HepG2 (cell line): ENCODE data around the gene KLHL35. TPM values are rescaled to one million over a fixed set of nuclear protein-coding genes. Genes with fewer than 3 reads are reported as not detected.

Source experiments
- ARID5B ChIP-seq: IDR thresholded peaks from 2 replicates; pipeline ENCODE4 v1.4.0; 2020; ENCODE audit warnings: mild to moderate bottlenecking, missing genetic modification reagents
- BRF2 ChIP-seq: sonication (generic); formaldehyde crosslinking; IDR thresholded peaks from 2 replicates; pipeline ENCODE4 v1.8.1; 2022; ENCODE audit warnings: mild to moderate bottlenecking, missing genetic modification reagents
- CENPBD1 ChIP-seq: sonication (generic); formaldehyde crosslinking; IDR thresholded peaks from 2 replicates; pipeline ENCODE4 v1.8.0; 2022; ENCODE audit warnings: missing genetic modification reagents, low read depth, mild to moderate bottlenecking, borderline replicate concordance
- GLMP ChIP-seq: sonication (generic); formaldehyde crosslinking; IDR thresholded peaks from 2 replicates; pipeline ENCODE4 v1.9.0; 2021; ENCODE audit warnings: missing genetic modification reagents, mild to moderate bottlenecking, borderline replicate concordance
- IKZF5 ChIP-seq: IDR thresholded peaks from 2 replicates; pipeline ENCODE4 v1.6.1; 2018; ENCODE audit warnings: missing genetic modification reagents, mild to moderate bottlenecking, missing compliant biosample characterization
- KDM3A ChIP-seq: IDR thresholded peaks from 2 replicates; pipeline ENCODE4 v1.6.1; 2018; ENCODE audit warnings: low read depth, missing compliant biosample characterization
- LBX2 ChIP-seq: sonication (generic); formaldehyde crosslinking; IDR thresholded peaks from 2 replicates; pipeline ENCODE4 v1.5.0; 2020; ENCODE audit warnings: missing genetic modification reagents, mild to moderate bottlenecking, borderline replicate concordance
- MIER2 ChIP-seq: IDR thresholded peaks from 2 replicates; pipeline ENCODE4 v1.6.1; 2016; ENCODE audit warnings: missing biosample characterization, missing genetic modification reagents
- NR2F2 ChIP-seq: IDR thresholded peaks from 2 replicates; pipeline ENCODE4 v1.6.1; 2012; ENCODE audit warnings: low read depth, inconsistent platforms, borderline replicate concordance
- RORA ChIP-seq: sonication (generic); formaldehyde crosslinking; IDR thresholded peaks from 2 replicates; pipeline ENCODE4 v1.5.0; 2020; ENCODE audit warnings: mild to moderate bottlenecking, missing genetic modification reagents, moderate library complexity
- ZBTB26 ChIP-seq: IDR thresholded peaks from 2 replicates; pipeline ENCODE4 v1.6.1; 2016; ENCODE audit warnings: missing compliant biosample characterization, missing genetic modification reagents, borderline replicate concordance
- ZIK1 ChIP-seq: sonication (generic); formaldehyde crosslinking; IDR thresholded peaks from 2 replicates; pipeline ENCODE4 v1.5.0; 2020; ENCODE audit warnings: mild to moderate bottlenecking, low read depth, missing genetic modification reagents, borderline replicate concordance
- ZNF557 ChIP-seq: sonication (generic); formaldehyde crosslinking; IDR thresholded peaks from 2 replicates; pipeline ENCODE4 v1.4.0; 2020; ENCODE audit warnings: missing genetic modification reagents
- ZNF574 ChIP-seq: sonication (generic); formaldehyde crosslinking; IDR thresholded peaks from 2 replicates; pipeline ENCODE4 v1.4.0; 2020; ENCODE audit warnings: missing genetic modification reagents
- polyA plus RNA-seq, 8 experiments: library from polyadenylated mRNA; depleted of rRNA in 3 of 8; stranded (reverse) in 7 of 8; unstranded in 1 of 8; fragments of >200 nt; fragmentation: Illumina TruSeq in 4 of 8; extraction: Trizol in 4 of 8; gene quantifications; 2 replicates each; pipeline versions ENCODE4 v1.2.1 to v1.2.3, GENCODE V29; 2011 to 2016; ENCODE audit warnings: low read depth in 4 of 8, missing spikeins in 1 of 8, mixed read lengths in 1 of 8; ENCODE audit not compliant: insufficient read depth in 1 of 8
- total RNA-seq, 5 experiments: library from RNA; depleted of rRNA; stranded (reverse); fragments of >200 nt; fragmentation: Illumina TruSeq; extraction: Trizol; gene quantifications; 2 replicates each; pipeline ENCODE4 v1.2.3, GENCODE V29; 2016; ENCODE audit warnings: low read depth in 1 of 5

KLHL35 gene
- total and polyA plus RNA-seq, 2 of the 13 experiments (the other 11 are each of a cell fraction or from before 2014, with no cell fraction given), result not detected

- TF ChIP-seq ARID5B (CRISPR knock-in tag), result peak; percentile 60
- no peak for TF ChIP-seq GLMP
- TF ChIP-seq ZIK1 (CRISPR knock-in tag), result no peak; the same call in 1 of the 2 replicates
- no peak for TF ChIP-seq ZNF557 (CRISPR knock-in tag)
- TF ChIP-seq ZNF574 (CRISPR knock-in tag), result peak; percentile 58; the same call in 1 of the 2 replicates
- TF ChIP-seq ZBTB26 (CRISPR knock-in tag), result no peak
- TF ChIP-seq MIER2 (CRISPR knock-in tag), result no peak
- peak; percentile 73 for TF ChIP-seq IKZF5 (CRISPR knock-in tag)
- no peak for TF ChIP-seq CENPBD1 (CRISPR knock-in tag)
- peak; percentile 43; the same call in 1 of the 2 replicates for TF ChIP-seq KDM3A
- no peak for TF ChIP-seq RORA (CRISPR knock-in tag)
- TF ChIP-seq LBX2, result no peak
- TF ChIP-seq NR2F2, result peak; percentile 60; the same call in 1 of the 2 replicates
- no peak for TF ChIP-seq BRF2
Measured at GRCh38 chr11:75422248-75423231, 10.5 kb downstream of the KLHL35 start (continued).
